ENCODE data around the gene LHFPL3. TPM values are rescaled to one million over a fixed set of nuclear protein-coding genes. Genes with fewer than 3 reads are reported as not detected.

The LHFPL3 gene
- total and polyA plus RNA-seq, 2 donors (not counting 1 experiment from before 2014, with no cell fraction given) = not detected

- no peak overlapping the region for H3K4me3 Mint-ChIP-seq
- ATAC-seq (ENCODE audit: low read depth) = no peak
- no peaks in the 10 kb centered on the region for H3K4me1 Mint-ChIP-seq
- Histone ChIP-seq H3K4me3 (ENCODE audit: control extremely low read depth in 1 of 5, extremely low read depth in 1 of 5, insufficient read depth in 1 of 5, low read depth in 2 of 5, low read length in 4 of 5) (no peak overlapping the region), H3K36me3 (replicated peaks in 1 of 2; ENCODE audit: control extremely low read depth in 1 of 2, control insufficient read depth in 1 of 2, extremely low read depth in 1 of 2, insufficient read depth in 2 of 2, low read length in 1 of 2) (no peaks in the 10 kb centered on the region), H3K79me2 (ENCODE audit: control insufficient read depth, insufficient read depth, low read length) (no peaks in the 10 kb centered on the region), H3K9me3 (ENCODE audit: control extremely low read depth in 1 of 3, control insufficient read depth in 2 of 3, insufficient read depth in 1 of 3, low read length in 2 of 3) (no peaks in the 10 kb centered on the region), H4K20me1 (ENCODE audit: control insufficient read depth, insufficient read depth, low read length, poor library complexity, severe bottlenecking) (no peaks in the 10 kb centered on the region), H3K4me2 (replicated peaks; ENCODE audit: low read depth, low read length, poor library complexity, severe bottlenecking) (no peak overlapping the region), H3K27ac (ENCODE audit: low read length in 2 of 2) (no peak overlapping the region), H3K4me1 (ENCODE audit: control insufficient read depth in 2 of 2, insufficient read depth in 2 of 2, low read length in 2 of 2) (no peaks in the 10 kb centered on the region), H2AFZ (ENCODE audit: insufficient read depth, low read depth, low read length, poor library complexity, severe bottlenecking) (no peak overlapping the region), H3K27me3 (replicated peaks in 1 of 4; ENCODE audit: control extremely low read depth in 1 of 4, control insufficient read depth in 3 of 4, insufficient read depth in 4 of 4, low read length in 3 of 4) (no peaks in the 10 kb centered on the region), H3K9ac (ENCODE audit: low read length) (no peak overlapping the region)
- intact Hi-C loops (cut with micrococcal nuclease) = no loop called here
- ChIA-PET CTCF (no interaction called here), POLR2A (no interaction called here)
- DNase-seq = no peak
- TF ChIP-seq EZH2 (IDR thresholded peaks at IDR 0.05; ENCODE audit: borderline replicate concordance, insufficient read depth, low read depth, low read length, poor library complexity, severe bottlenecking) = no peak
- TF ChIP-seq CTCF (IDR thresholded peaks at IDR 0.05) = no peak
- peaks cover 5% of the 10 kb centered on the region for H3K27me3 Mint-ChIP-seq
- no peaks in the 10 kb centered on the region for H3K9me3 Mint-ChIP-seq (ENCODE audit: insufficient read depth)
- H3K27ac Mint-ChIP-seq = no peak overlapping the region
Measured at GRCh38 chr7:104528142-104528541, 199.7 kb downstream of the LHFPL3 start.

GRCh38 chr7:104529567-104529966 is 201.2 kb downstream of the LHFPL3 start:
- 88% methylated on average over 2 of the region's 2 CpGs for WGBS (ENCODE audit: insufficient coverage)
- H4K20me1 ChIP-seq (ENCODE audit: control insufficient read depth, insufficient read depth, low read length, poor library complexity, severe bottlenecking) = no peaks in the 10 kb centered on the region
- Mint-ChIP-seq H3K4me1 (no peaks in the 10 kb centered on the region), H3K4me3 (no peak overlapping the region), H3K27me3 (peaks cover 5% of the 10 kb centered on the region), H3K9me3 (ENCODE audit: insufficient read depth) (no peaks in the 10 kb centered on the region), H3K27ac (peak overlapping the region; percentile 34)
- no peak for DNase-seq
- no peaks in the 10 kb centered on the region for H3K79me2 ChIP-seq (ENCODE audit: control insufficient read depth, insufficient read depth, low read length)
- POLR2A ChIA-PET = no interaction called here
- no peaks in the 10 kb centered on the region for H3K9me3 ChIP-seq (ENCODE audit: control extremely low read depth in 1 of 3, control insufficient read depth in 2 of 3, insufficient read depth in 1 of 3, low read length in 2 of 3)
- H3K36me3 ChIP-seq (replicated peaks in 1 of 2; ENCODE audit: control extremely low read depth in 1 of 2, control insufficient read depth in 1 of 2, extremely low read depth in 1 of 2, insufficient read depth in 2 of 2, low read length in 1 of 2) = no peaks in the 10 kb centered on the region
- no peak overlapping the region for H2AFZ ChIP-seq (ENCODE audit: insufficient read depth, low read depth, low read length, poor library complexity, severe bottlenecking)
- intact Hi-C loops (cut with micrococcal nuclease) = no loop called here
- no peaks in the 10 kb centered on the region for H3K27me3 ChIP-seq (replicated peaks in 1 of 4; ENCODE audit: control extremely low read depth in 1 of 4, control insufficient read depth in 3 of 4, insufficient read depth in 4 of 4, low read length in 3 of 4)
- ATAC-seq (ENCODE audit: low read depth) = no peak
- H3K4me1 ChIP-seq (ENCODE audit: control insufficient read depth in 2 of 2, insufficient read depth in 2 of 2, low read length in 2 of 2) = no peaks in the 10 kb centered on the region
- H3K27ac ChIP-seq (ENCODE audit: low read length in 2 of 2) = no peak overlapping the region
- H3K4me3 ChIP-seq (ENCODE audit: control extremely low read depth in 1 of 5, extremely low read depth in 1 of 5, insufficient read depth in 1 of 5, low read depth in 2 of 5, low read length in 4 of 5) = no peak overlapping the region
- H3K4me2 ChIP-seq (replicated peaks; ENCODE audit: low read depth, low read length, poor library complexity, severe bottlenecking) = no peak overlapping the region
- CTCF ChIA-PET = no interaction called here
- no peak for TF ChIP-seq CTCF (IDR thresholded peaks at IDR 0.05)
- no peak for TF ChIP-seq EZH2 (IDR thresholded peaks at IDR 0.05; ENCODE audit: borderline replicate concordance, insufficient read depth, low read depth, low read length, poor library complexity, severe bottlenecking)
- no peak overlapping the region for H3K9ac ChIP-seq (ENCODE audit: low read length)

Data from B cell (primary cell).